Measurements from ENCODE around the gene ANKRD31. TPM values are rescaled to one million over a fixed set of nuclear protein-coding genes. Genes with fewer than 3 reads are reported as not detected.

ANKRD31 gene
- polyA plus RNA-seq, 2 of the 4 experiments (the other 2 are of a cell fraction), result 0.15 to 0.49 TPM

- no peak for TF ChIP-seq CTCF (IDR thresholded peaks at IDR 0.05)
Observed at GRCh38 chr5:75242067-75242466, 5.4 kb upstream of the ANKRD31 start (continued).

GRCh38 chr5:75239681-75240080 lies 3.0 kb upstream of the ANKRD31 start:
- no peak overlapping the region for H3K27ac ChIP-seq
- WGBS (ENCODE audit: missing lambda C conversion rate), result 89% methylated on average over 2 of the region's 2 CpGs
- DNase-seq (ENCODE audit: low read depth in 1 of 2, low spot score in 1 of 2) (no peak), FAIRE-seq (no peak), ATAC-seq (no peak)
- ChIA-PET POLR2A (no interaction called here), CTCF (interaction anchor here (2.1 kb wide), 1 partner anchor 97 kb away, joined by 4 read pairs; the partner anchor contains the start of gene HMGCR)
- no peak for TF ChIP-seq MAZ (IDR thresholded peaks at IDR 0.05; ENCODE audit: borderline replicate concordance, low read depth, low read length)
- no peak for TF ChIP-seq SMC3 (IDR thresholded peaks at IDR 0.05)
- no peak for TF ChIP-seq PHF8 (IDR thresholded peaks at IDR 0.05; ENCODE audit: borderline replicate concordance, low read depth)
- TF ChIP-seq GATA3 (IDR thresholded peaks at IDR 0.05; ENCODE audit: borderline replicate concordance), result no peak
- no peak for TF ChIP-seq HOXB5 (CRISPR knock-in tag; IDR thresholded peaks at IDR 0.05)
- TF ChIP-seq RARB (CRISPR knock-in tag; IDR thresholded peaks at IDR 0.05), result no peak
- no peak for TF ChIP-seq KDM5A (IDR thresholded peaks at IDR 0.05)
- no peak for TF ChIP-seq ELK1 (IDR thresholded peaks at IDR 0.05; ENCODE audit: low read depth, low read length)
- no peak for TF ChIP-seq MYC (IDR thresholded peaks at IDR 0.05; ENCODE audit: borderline replicate concordance, low read length)
- no peak for TF ChIP-seq BHLHE40 (IDR thresholded peaks at IDR 0.05; ENCODE audit: low read depth, low read length)
- TF ChIP-seq HES2 (IDR thresholded peaks at IDR 0.05), result no peak
- TF ChIP-seq EHMT2 (IDR thresholded peaks at IDR 0.05; ENCODE audit: low read depth), result no peak
- no peak overlapping the region for H3K4me2 ChIP-seq
- H3K4me1 ChIP-seq, result peaks cover 15% of the 10 kb centered on the region
- no peak overlapping the region for H3K4me3 ChIP-seq
- no peaks in the 10 kb centered on the region for H3K9me3 ChIP-seq

GRCh38 chr5:75235711-75236110 lies 967 bp downstream of the ANKRD31 start:
- FAIRE-seq (no peak), DNase-seq (ENCODE audit: low read depth in 1 of 2, low spot score in 1 of 2) (no peak), ATAC-seq (no peak)
- 89% methylated on average over 4 of the region's 4 CpGs for WGBS (ENCODE audit: missing lambda C conversion rate)
- Histone ChIP-seq H3K27ac (peak overlapping the region; percentile 81 to 89; a peak in 5 of 6 replicates), H3K4me1 (peaks cover 15% of the 10 kb centered on the region), H3K4me2 (peak overlapping the region; percentile 88), H3K4me3 (peak overlapping the region; percentile 56; the same call in 1 of the 3 replicates), H3K9me3 (no peaks in the 10 kb centered on the region)
- ChIA-PET POLR2A (interaction anchor here (0.8 to 2.0 kb wide), 4 partner anchors 12 to 101 kb away, joined by 3 to 22 read pairs (median 6); partner anchors contain the start of gene HMGCR), CTCF (interaction anchor here (0.6 to 3.0 kb wide), 30 partner anchors 11 to 516 kb away, joined by 3 to 24 read pairs (median 6); partner anchors contain the start of genes HMGCR and POC5)
- TF ChIP-seq USF2 (IDR thresholded peaks at IDR 0.05), result no peak
- no peak for TF ChIP-seq BCL3 (IDR thresholded peaks at IDR 0.05)
- TF ChIP-seq CHD4 (IDR thresholded peaks at IDR 0.05; ENCODE audit: borderline replicate concordance), result no peak
- TF ChIP-seq REST (IDR thresholded peaks at IDR 0.05), result no peak
- no peak for TF ChIP-seq RAD21 (conservative IDR thresholded peaks at IDR 0.05 in 1 of 2, IDR thresholded peaks at IDR 0.05 in 1 of 2)
- TF ChIP-seq PBX3 (IDR thresholded peaks at IDR 0.05), result no peak
- TF ChIP-seq CHD2 (IDR thresholded peaks at IDR 0.05; ENCODE audit: low read length, partially characterized antibody), result no peak
- TF ChIP-seq EHF (CRISPR knock-in tag; IDR thresholded peaks at IDR 0.05), result no peak
- TF ChIP-seq ATOH8 (CRISPR knock-in tag; IDR thresholded peaks at IDR 0.05; ENCODE audit: low read depth), result no peak
- no peak for TF ChIP-seq FOSB (CRISPR knock-in tag; IDR thresholded peaks at IDR 0.05)
- TF ChIP-seq ZC3H11A (IDR thresholded peaks at IDR 0.05), result no peak
- no peak for TF ChIP-seq SMC3 (IDR thresholded peaks at IDR 0.05)
